Gastrocnemius medialis (tissue), 4 donors: ENCODE results near the gene PFDN1. TPM values are rescaled to one million over a fixed set of nuclear protein-coding genes. Genes with fewer than 3 reads are reported as not detected.

Source experiments
- ATAC-seq, 2 donors: fragments of 150-250 bp; one replicate each; pipeline ENCODE4 v1.9.1; 2016
- DNase-seq, 2 donors: peaks; one replicate each; pipeline ENCODE4 v3.0.0-alpha.2; 2019
- H3K27ac ChIP-seq, 4 donors: fragments of 200-600 bp; sonication (generic); 1 replicate in 1 of 4; 2 replicates in 3 of 4; pipeline ENCODE4 v1.5.1; 2016 to 2018; ENCODE audit warnings: mild to moderate bottlenecking in 2 of 4, moderate library complexity in 1 of 4
- H3K27me3 ChIP-seq, 3 donors: fragments of 200-600 bp; sonication (generic) in 2 of 3; 1 replicate in 1 of 3; 2 replicates in 2 of 3; pipeline versions ENCODE4 v1.5.1 to v1.6.0; 2016 to 2019; ENCODE audit warnings: mild to moderate bottlenecking in 1 of 3, moderate library complexity in 1 of 3
- H3K36me3 ChIP-seq, 2 donors: fragments of 200-600 bp; sonication (generic) in 1 of 2; one replicate each; pipeline ENCODE4 v1.5.1; 2017 to 2018
- H3K4me1 ChIP-seq, 2 donors: fragments of 200-600 bp; sonication (generic) in 1 of 2; one replicate each; pipeline ENCODE4 v1.5.1; 2016 to 2017; ENCODE audit warnings: mild to moderate bottlenecking in 2 of 2
- H3K4me3 ChIP-seq, 4 donors: fragments of 200-600 bp; sonication (generic) in 3 of 4; 1 replicate in 1 of 4; 2 replicates in 3 of 4; pipeline ENCODE4 v1.5.1; 2016 to 2019; ENCODE audit warnings: mild to moderate bottlenecking in 2 of 4
- H3K9me3 ChIP-seq, 3 donors: fragments of 200-600 bp; sonication (generic) in 2 of 3; 1 replicate in 1 of 3; 2 replicates in 2 of 3; pipeline ENCODE4 v1.5.1; 2016 to 2019
- POLR2A ChIP-seq, 2 donors: fragments of 450-650 bp; IDR thresholded peaks; one replicate each; pipeline ENCODE4 v1.6.1; 2017; ENCODE audit warnings: antibody characterized with exemption in 2 of 2, mild to moderate bottlenecking in 2 of 2, moderate library complexity in 2 of 2
- in situ Hi-C, 4 donors: fragments of 200-750 bp; cut with MboI; loops; one replicate each; pipeline versions ENCODE4 v1.15.0 to v1.8.0; 2017; ENCODE audit warnings: low sequenced_read_pairs in 4 of 4
- intact Hi-C: fragments of 100-400 bp; cut with DNase I; formaldehyde crosslinking; loops from one replicate; pipeline ENCODE4 v1.15.1; 2023; ENCODE audit warnings: low total_unique reads
- total RNA-seq, 4 donors: library from RNA; depleted of rRNA; stranded (reverse); fragments of >200 nt; gene quantifications; one replicate each; pipeline versions ENCODE4 v1.1.0 to v1.2.3, GENCODE V29; 2016
- TF ChIP-seq, protein P1 (sequence below), 5 experiments: fragments of 450-650 bp in 3 of 5; fragments of 200-600 bp in 2 of 5; sonication (generic) in 2 of 5; IDR thresholded peaks in 4 of 5; conservative IDR thresholded peaks in 1 of 5; 1 replicate in 4 of 5; 2 replicates in 1 of 5; pipeline ENCODE4 v1.5.1; 2016 to 2019; ENCODE audit warnings: antibody characterized with exemption in 5 of 5, mild to moderate bottlenecking in 3 of 5, moderate library complexity in 3 of 5

PFDN1 gene
- total RNA-seq, 4 donors from 2014 or later: 47.9 to 81.0 (median 77.9) TPM

DNA sequence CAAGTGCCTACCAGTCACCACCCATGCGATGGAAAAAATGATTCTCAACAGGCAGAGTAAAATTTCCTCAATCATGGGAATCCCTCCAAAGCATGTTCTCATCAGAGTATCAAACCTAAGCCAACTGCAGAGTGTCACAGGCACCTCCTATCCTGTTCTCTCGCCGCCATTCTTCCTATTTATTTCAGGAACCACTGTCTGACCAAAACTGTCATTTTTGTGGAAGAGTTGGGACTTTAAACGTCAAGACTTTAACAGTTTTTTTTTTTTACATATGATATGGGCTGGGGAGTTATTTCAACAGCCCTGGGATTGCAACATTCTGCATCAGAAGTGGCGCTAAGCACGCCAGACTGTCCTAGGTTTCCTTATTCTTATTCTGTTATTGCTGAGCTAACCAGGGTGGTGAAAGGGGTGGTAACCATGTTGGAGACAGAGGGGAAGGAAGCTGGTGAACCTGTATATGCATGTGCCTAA is 29.5 kb downstream of the PFDN1 start:
- Histone ChIP-seq H3K27ac (peak overlapping the region; percentile 58 to 67 (median 61)), H3K36me3 (no peaks in the 10 kb centered on the region), H3K27me3 (no peaks in the 10 kb centered on the region), H3K4me1 (peaks cover 4 to 9% of the 10 kb centered on the region in 2 donors), H3K4me3 (no peak overlapping the region), H3K9me3 (no peaks in the 10 kb centered on the region)
- intact Hi-C loops: no loop called here
- in situ Hi-C loops: no loop called here
- DNase-seq (peak; percentile 17 to 59), ATAC-seq (peak; percentile 74 to 92)
- no peak for TF ChIP-seq POLR2A (IDR thresholded peaks at IDR 0.05)
- TF ChIP-seq, protein P1, sequence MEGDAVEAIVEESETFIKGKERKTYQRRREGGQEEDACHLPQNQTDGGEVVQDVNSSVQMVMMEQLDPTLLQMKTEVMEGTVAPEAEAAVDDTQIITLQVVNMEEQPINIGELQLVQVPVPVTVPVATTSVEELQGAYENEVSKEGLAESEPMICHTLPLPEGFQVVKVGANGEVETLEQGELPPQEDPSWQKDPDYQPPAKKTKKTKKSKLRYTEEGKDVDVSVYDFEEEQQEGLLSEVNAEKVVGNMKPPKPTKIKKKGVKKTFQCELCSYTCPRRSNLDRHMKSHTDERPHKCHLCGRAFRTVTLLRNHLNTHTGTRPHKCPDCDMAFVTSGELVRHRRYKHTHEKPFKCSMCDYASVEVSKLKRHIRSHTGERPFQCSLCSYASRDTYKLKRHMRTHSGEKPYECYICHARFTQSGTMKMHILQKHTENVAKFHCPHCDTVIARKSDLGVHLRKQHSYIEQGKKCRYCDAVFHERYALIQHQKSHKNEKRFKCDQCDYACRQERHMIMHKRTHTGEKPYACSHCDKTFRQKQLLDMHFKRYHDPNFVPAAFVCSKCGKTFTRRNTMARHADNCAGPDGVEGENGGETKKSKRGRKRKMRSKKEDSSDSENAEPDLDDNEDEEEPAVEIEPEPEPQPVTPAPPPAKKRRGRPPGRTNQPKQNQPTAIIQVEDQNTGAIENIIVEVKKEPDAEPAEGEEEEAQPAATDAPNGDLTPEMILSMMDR (IDR thresholded peaks at IDR 0.05 in 4 of 5, conservative IDR thresholded peaks at IDR 0.05 in 1 of 5): no peak

DNA sequence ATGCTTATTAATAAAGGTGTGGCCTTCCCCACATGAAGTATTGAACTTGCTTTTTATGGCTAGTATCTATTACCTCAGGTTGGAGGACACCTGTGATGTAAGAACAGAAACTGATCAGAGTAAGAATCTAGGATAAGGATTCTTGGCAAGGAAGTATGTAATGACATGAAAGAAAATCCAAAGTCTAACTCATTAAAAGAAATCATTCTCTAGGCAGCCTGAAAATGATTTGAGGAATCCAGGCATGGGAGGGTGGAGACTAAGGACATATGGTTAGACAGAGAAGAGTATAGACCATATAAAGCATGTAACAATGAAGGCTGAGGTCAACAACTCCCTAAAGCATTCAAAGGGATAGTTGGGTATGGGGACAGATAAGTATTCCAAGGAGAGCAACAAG is 32.9 kb downstream of the PFDN1 start:
- in situ Hi-C loops (no loop called here), intact Hi-C loops (no loop called here)
- Histone ChIP-seq H3K36me3 (no peaks in the 10 kb centered on the region), H3K27ac (no peak overlapping the region), H3K4me1 (peaks cover 25 to 26% of the 10 kb centered on the region in 2 donors), H3K9me3 (no peaks in the 10 kb centered on the region), H3K4me3 (no peak overlapping the region), H3K27me3 (no peaks in the 10 kb centered on the region)
- no peak for ATAC-seq
- DNase-seq: no peak
- TF ChIP-seq POLR2A (IDR thresholded peaks at IDR 0.05): no peak
- TF ChIP-seq, protein P1 (IDR thresholded peaks at IDR 0.05 in 4 of 5, conservative IDR thresholded peaks at IDR 0.05 in 1 of 5): no peak

DNA sequence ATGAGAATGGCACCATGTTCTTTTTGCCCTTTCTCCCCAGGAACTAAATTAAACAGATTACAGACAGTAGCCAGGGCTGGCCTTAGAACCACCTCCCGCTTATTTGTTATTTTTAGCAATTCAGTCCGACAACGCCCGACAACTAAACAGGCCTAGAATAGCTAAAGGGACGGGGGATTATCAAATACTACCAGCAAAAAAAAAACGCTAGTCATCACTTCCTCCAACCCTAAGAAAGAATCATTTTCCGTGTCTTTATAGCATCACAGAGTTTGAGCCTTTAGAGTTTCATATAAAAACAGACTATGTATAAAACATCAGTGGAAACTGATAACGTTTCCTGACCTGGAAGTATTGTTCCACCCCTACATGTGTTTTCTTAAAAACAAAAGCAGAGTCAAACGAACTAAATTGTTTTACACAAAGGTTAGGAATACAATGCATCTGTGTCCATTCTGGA is 35.3 kb downstream of the PFDN1 start:
- peak; percentile 16 to 17 for ATAC-seq
- Histone ChIP-seq H3K4me1 (peaks cover 21 to 36% of the 10 kb centered on the region in 2 donors), H3K4me3 (no peak overlapping the region), H3K27me3 (no peaks in the 10 kb centered on the region), H3K36me3 (no peaks in the 10 kb centered on the region), H3K27ac (peak overlapping the region; percentile 69 to 79 (median 73)), H3K9me3 (no peaks in the 10 kb centered on the region)
- intact Hi-C loops: no loop called here
- in situ Hi-C loops: no loop called here
- TF ChIP-seq POLR2A (IDR thresholded peaks at IDR 0.05): no peak
- TF ChIP-seq, protein P1 (IDR thresholded peaks at IDR 0.05 in 4 of 5, conservative IDR thresholded peaks at IDR 0.05 in 1 of 5): no peak
- DNase-seq: no peak

DNA sequence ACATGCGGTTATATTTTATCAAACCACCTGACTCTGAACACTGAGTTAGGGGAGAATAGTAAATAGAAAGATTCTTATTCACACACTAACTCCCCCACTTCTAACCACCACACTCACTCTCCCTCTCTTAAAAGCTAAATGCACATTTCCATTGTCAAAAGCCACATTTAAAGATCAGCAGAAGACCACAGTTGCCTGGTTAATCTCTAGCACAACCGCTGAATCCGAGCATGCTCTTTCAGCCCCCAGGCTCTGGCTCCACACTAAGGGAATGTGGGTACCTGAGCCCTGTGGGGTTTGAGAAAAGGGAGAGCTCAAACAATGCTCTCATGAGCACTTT is 35.7 kb downstream of the PFDN1 start:
- intact Hi-C loops: no loop called here
- ATAC-seq (no peak), DNase-seq (no peak)
- H3K9me3 ChIP-seq: no peaks in the 10 kb centered on the region
- no peak for TF ChIP-seq POLR2A (IDR thresholded peaks at IDR 0.05)
- TF ChIP-seq, protein P1 (IDR thresholded peaks at IDR 0.05 in 4 of 5, conservative IDR thresholded peaks at IDR 0.05 in 1 of 5): no peak
- peaks cover 24 to 40% of the 10 kb centered on the region in 2 donors for H3K4me1 ChIP-seq
- H3K36me3 ChIP-seq: no peaks in the 10 kb centered on the region
- H3K27ac ChIP-seq: peak overlapping the region; percentile 69 to 79 (median 73)
- in situ Hi-C loops: no loop called here
- H3K4me3 ChIP-seq: no peak overlapping the region
- no peaks in the 10 kb centered on the region for H3K27me3 ChIP-seq
